Stimulated activated CD8-positive, alpha-beta memory T cell treated with anti-CD3 and anti-CD28 coated beads, Interleukin-12 subunit alpha, Interleukin-12 subunit beta, amount 100 ng/mL, for 24 hours (primary cell): ENCODE results near the gene PRPF38A.

Experiments
- DNase-seq: peaks from one replicate; pipeline ENCODE4 v3.0.0-alpha.2; 2020; ENCODE audit errors: extremely low read depth

The PRPF38A gene

GRCh38 chr1:52400131-52400530, 4.3 kb upstream of the PRPF38A start:
- no peak for DNase-seq

- DNase-seq = no peak
Observed at GRCh38 chr1:52402860-52403240, 1.6 kb upstream of the PRPF38A start.

GRCh38 chr1:52403566-52404115, 761 bp upstream of the PRPF38A start:
- peak; percentile 16 for DNase-seq

- no peak for DNase-seq
Observed at GRCh38 chr1:52404975-52405338, 555 bp downstream of the PRPF38A start.

GRCh38 chr1:52413410-52413989, 9.1 kb downstream of the PRPF38A start:
- DNase-seq = no peak

- no peak for DNase-seq
Observed at GRCh38 chr1:52414942-52415341, 10.5 kb downstream of the PRPF38A start.

GRCh38 chr1:52416811-52417210, 12.4 kb downstream of the PRPF38A start:
- no peak for DNase-seq

- no peak for DNase-seq
Observed at GRCh38 chr1:52420713-52421112, 16.3 kb downstream of the PRPF38A start.

- no peak for DNase-seq
Observed at GRCh38 chr1:52423055-52423454, 18.7 kb downstream of the PRPF38A start.

GRCh38 chr1:52423771-52424170, 19.4 kb downstream of the PRPF38A start:
- DNase-seq = peak; percentile 26

GRCh38 chr1:52424231-52424636, 19.8 kb downstream of the PRPF38A start:
- DNase-seq = no peak

GRCh38 chr1:52424813-52425212, 20.4 kb downstream of the PRPF38A start:
- no peak for DNase-seq

- DNase-seq = no peak
Observed at GRCh38 chr1:52426371-52426770, 22.0 kb downstream of the PRPF38A start.

- no peak for DNase-seq
Observed at GRCh38 chr1:52427152-52427551, 22.8 kb downstream of the PRPF38A start.

- no peak for DNase-seq
Observed at GRCh38 chr1:52432807-52433206, 28.4 kb downstream of the PRPF38A start.

GRCh38 chr1:52435211-52435610, 30.8 kb downstream of the PRPF38A start:
- DNase-seq = no peak

- DNase-seq = no peak
Observed at GRCh38 chr1:52435650-52436049, 31.2 kb downstream of the PRPF38A start.

- DNase-seq = no peak
Observed at GRCh38 chr1:52436817-52437216, 32.4 kb downstream of the PRPF38A start.

GRCh38 chr1:52439976-52440375, 35.6 kb downstream of the PRPF38A start:
- DNase-seq = no peak

- no peak for DNase-seq
Observed at GRCh38 chr1:52444463-52444862, 40.1 kb downstream of the PRPF38A start.

GRCh38 chr1:52454127-52454526, 49.7 kb downstream of the PRPF38A start:
- no peak for DNase-seq

- no peak for DNase-seq
Observed at GRCh38 chr1:52454779-52455178, 50.4 kb downstream of the PRPF38A start.

GRCh38 chr1:52455686-52456085, 51.3 kb downstream of the PRPF38A start:
- no peak for DNase-seq

GRCh38 chr1:52460694-52461093, 56.3 kb downstream of the PRPF38A start:
- DNase-seq = no peak
